Measurements from ENCODE around the gene NSUN6. TPM values are rescaled to one million over a fixed set of nuclear protein-coding genes. Genes with fewer than 3 reads are reported as not detected.

Gene NSUN6
- total RNA-seq, 3 donors from 2014 or later = 11.8 to 28.4 (median 18.0) TPM

GRCh38 chr10:18687195-18687594, 35.8 kb upstream of the NSUN6 start:
- intact Hi-C loops (cut with DNase I; ENCODE audit: low total_unique reads) = no loop called here
- no peak for DNase-seq (ENCODE audit: low spot score in 2 of 2)
- H3K4me1 ChIP-seq = no peaks in the 10 kb centered on the region
- H3K9me3 ChIP-seq = no peaks in the 10 kb centered on the region
- H3K36me3 ChIP-seq = no peaks in the 10 kb centered on the region
- TF ChIP-seq POLR2AphosphoS5 (IDR thresholded peaks at IDR 0.05) (no peak), CTCF (IDR thresholded peaks at IDR 0.05) (no peak), POLR2A (IDR thresholded peaks at IDR 0.05) (no peak)
- H3K27me3 ChIP-seq = no peaks in the 10 kb centered on the region
- no peak overlapping the region for H3K4me3 ChIP-seq
- no peak overlapping the region for H3K27ac ChIP-seq

- Histone ChIP-seq H3K27ac (no peak overlapping the region), H3K9me3 (no peaks in the 10 kb centered on the region), H3K4me1 (no peaks in the 10 kb centered on the region), H3K27me3 (no peaks in the 10 kb centered on the region), H3K36me3 (no peaks in the 10 kb centered on the region), H3K4me3 (no peak overlapping the region)
- no peak for DNase-seq (ENCODE audit: low spot score in 2 of 2)
- intact Hi-C loops (cut with DNase I; ENCODE audit: low total_unique reads) = no loop called here
- TF ChIP-seq POLR2A (IDR thresholded peaks at IDR 0.05) (no peak), POLR2AphosphoS5 (IDR thresholded peaks at IDR 0.05) (no peak), CTCF (IDR thresholded peaks at IDR 0.05) (no peak)
Measured at GRCh38 chr10:18685555-18685954, 34.2 kb upstream of the NSUN6 start.

GRCh38 chr10:18684953-18685352, 33.6 kb upstream of the NSUN6 start:
- no peaks in the 10 kb centered on the region for H3K27me3 ChIP-seq
- H3K27ac ChIP-seq = no peak overlapping the region
- no peak for TF ChIP-seq CTCF (IDR thresholded peaks at IDR 0.05)
- no peak for TF ChIP-seq POLR2A (IDR thresholded peaks at IDR 0.05)
- TF ChIP-seq POLR2AphosphoS5 (IDR thresholded peaks at IDR 0.05) = no peak
- no peaks in the 10 kb centered on the region for H3K4me1 ChIP-seq
- no peak for DNase-seq (ENCODE audit: low spot score in 2 of 2)
- no peaks in the 10 kb centered on the region for H3K9me3 ChIP-seq
- intact Hi-C loops (cut with DNase I; ENCODE audit: low total_unique reads) = no loop called here
- no peak overlapping the region for H3K4me3 ChIP-seq
- no peaks in the 10 kb centered on the region for H3K36me3 ChIP-seq

- H3K27ac ChIP-seq = no peak overlapping the region
- no peaks in the 10 kb centered on the region for H3K27me3 ChIP-seq
- H3K36me3 ChIP-seq = no peaks in the 10 kb centered on the region
- no peak overlapping the region for H3K4me3 ChIP-seq
- no peaks in the 10 kb centered on the region for H3K4me1 ChIP-seq
- no peak for DNase-seq (ENCODE audit: low spot score in 2 of 2)
- intact Hi-C loops (cut with DNase I; ENCODE audit: low total_unique reads) = no loop called here
- H3K9me3 ChIP-seq = no peaks in the 10 kb centered on the region
- TF ChIP-seq CTCF (IDR thresholded peaks at IDR 0.05) (no peak), POLR2AphosphoS5 (IDR thresholded peaks at IDR 0.05) (no peak)
Measured at GRCh38 chr10:18684416-18684815, 33.0 kb upstream of the NSUN6 start.

- intact Hi-C loops (cut with DNase I; ENCODE audit: low total_unique reads) = no loop called here
- no peak for DNase-seq (ENCODE audit: low spot score in 2 of 2)
- H3K9me3 ChIP-seq = no peaks in the 10 kb centered on the region
- TF ChIP-seq POLR2A (IDR thresholded peaks at IDR 0.05) (no peak), POLR2AphosphoS5 (IDR thresholded peaks at IDR 0.05) (no peak), CTCF (IDR thresholded peaks at IDR 0.05) (no peak)
- H3K4me3 ChIP-seq = no peak overlapping the region
- no peaks in the 10 kb centered on the region for H3K36me3 ChIP-seq
- H3K4me1 ChIP-seq = no peaks in the 10 kb centered on the region
- no peaks in the 10 kb centered on the region for H3K27me3 ChIP-seq
- no peak overlapping the region for H3K27ac ChIP-seq
Measured at GRCh38 chr10:18683427-18683826, 32.0 kb upstream of the NSUN6 start.
